Endodermal cell (in vitro differentiated cells): ENCODE data around the gene ABCC1. TPM values are rescaled to one million over a fixed set of nuclear protein-coding genes. Genes with fewer than 3 reads are reported as not detected.
"Not testable (repeated sequence)": the region's sequence is repeated elsewhere in the genome, so short reads cannot be mapped to it uniquely, and the experiment has no call there.

Experiments
- DNase-seq: peaks from one replicate; pipeline ENCODE4 v3.0.0-alpha.2; 2017
- H3K27ac ChIP-seq: 2 replicates; pipeline ENCODE4 v1.5.1; 2013; ENCODE audit warnings: mild to moderate bottlenecking, low read depth, low read length, moderate library complexity
- H3K27me3 ChIP-seq: 2 replicates; pipeline ENCODE4 v1.6.1; 2013; ENCODE audit warnings: mild to moderate bottlenecking, low read length, moderate library complexity; ENCODE audit not compliant: insufficient read depth, control insufficient read depth, poor library complexity, severe bottlenecking
- H3K36me3 ChIP-seq: 2 replicates; pipeline ENCODE4 v1.7.0; 2013; ENCODE audit warnings: mild to moderate bottlenecking, low read length, moderate library complexity; ENCODE audit not compliant: control insufficient read depth, insufficient read depth
- H3K4me1 ChIP-seq: one replicate; pipeline ENCODE4 v1.7.0; 2013; ENCODE audit warnings: low read length; ENCODE audit not compliant: control insufficient read depth, insufficient read depth
- H3K4me3 ChIP-seq: 2 replicates; pipeline ENCODE4 v1.5.1; 2013; ENCODE audit warnings: mild to moderate bottlenecking, low read length, moderate library complexity
- H3K9ac ChIP-seq: 2 replicates; pipeline ENCODE4 v1.6.1; 2013; ENCODE audit warnings: mild to moderate bottlenecking, low read length, moderate library complexity; ENCODE audit not compliant: poor library complexity, severe bottlenecking; ENCODE audit errors: extremely low read depth
- H3K9me3 ChIP-seq: 2 replicates; pipeline ENCODE4 v1.6.1; 2013; ENCODE audit warnings: mild to moderate bottlenecking, low read length, moderate library complexity; ENCODE audit not compliant: control insufficient read depth
- H3K27ac Mint-ChIP-seq: 2 replicates; pipeline ENCODE4 v1.8.0; 2020; ENCODE audit warnings: mixed read lengths
- H3K27me3 Mint-ChIP-seq: 2 replicates; pipeline ENCODE4 v1.8.0; 2021; ENCODE audit warnings: mild to moderate bottlenecking, mixed read lengths; ENCODE audit not compliant: insufficient read depth
- H3K36me3 Mint-ChIP-seq: 2 replicates; pipeline ENCODE4 v1.8.0; 2020; ENCODE audit warnings: low read depth, mixed read lengths
- H3K4me1 Mint-ChIP-seq: 2 replicates; pipeline ENCODE4 v1.8.0; 2020; ENCODE audit warnings: mixed read lengths
- H3K4me3 Mint-ChIP-seq: 2 replicates; pipeline ENCODE4 v1.8.0; 2020; ENCODE audit warnings: mild to moderate bottlenecking, moderate library complexity, mixed read lengths
- H3K9me3 Mint-ChIP-seq: 2 replicates; pipeline ENCODE4 v1.8.0; 2020; ENCODE audit warnings: mild to moderate bottlenecking, mixed read lengths
- CTCF ChIP-seq: fragments of 200-600 bp; sonication (generic); conservative IDR thresholded peaks from 2 replicates; pipeline ENCODE4 v1.5.0; 2021; ENCODE audit warnings: antibody characterized with exemption, mild to moderate bottlenecking
- WGBS, 2 experiments: methylation state at CpG; one replicate each; pipeline versions ENCODE4 v1.1.5 to v1.1.7; 2013; ENCODE audit warnings: missing lambda C conversion rate in 2 of 2, mixed read lengths in 1 of 2; ENCODE audit not compliant: insufficient coverage in 1 of 2, insufficient read length in 1 of 2; 5-methylcytosine and 5-hydroxymethylcytosine counted together
- total RNA-seq, 2 donors: library from RNA; stranded (reverse); fragmentation: NEBNext Ultra II Directional in 1 of 2; extraction: Animal tissue kit (Norgen Biotek cat#: 25700) in 1 of 2; gene quantifications; 2 replicates in 1 of 2; 3 replicates in 1 of 2; pipeline ENCODE4 v1.2.1, GENCODE V29; 2021

Gene ABCC1
- total RNA-seq, 2 donors from 2014 or later = 47.1 to 51.2 TPM

GRCh38 chr16:15954814-15955151, 5.4 kb downstream of the ABCC1 start:
- Mint-ChIP-seq H3K4me3 (no peak overlapping the region), H3K27ac (no peak overlapping the region), H3K4me1 (peaks cover 32% of the 10 kb centered on the region), H3K36me3 (peaks cover 6% of the 10 kb centered on the region), H3K9me3 (no peaks in the 10 kb centered on the region), H3K27me3 (no peaks in the 10 kb centered on the region)
- 94 to 97% methylated on average over 11 of the region's 11 CpGs for WGBS, 2 experiments
- no peak for TF ChIP-seq CTCF
- Histone ChIP-seq H3K4me1 (peaks cover 6% of the 10 kb centered on the region), H3K27ac (no peak overlapping the region), H3K36me3 (no peaks in the 10 kb centered on the region), H3K9ac (no peak overlapping the region), H3K9me3 (no peaks in the 10 kb centered on the region), H3K27me3 (no peaks in the 10 kb centered on the region), H3K4me3 (no peak overlapping the region)
- no peak for DNase-seq

DNA sequence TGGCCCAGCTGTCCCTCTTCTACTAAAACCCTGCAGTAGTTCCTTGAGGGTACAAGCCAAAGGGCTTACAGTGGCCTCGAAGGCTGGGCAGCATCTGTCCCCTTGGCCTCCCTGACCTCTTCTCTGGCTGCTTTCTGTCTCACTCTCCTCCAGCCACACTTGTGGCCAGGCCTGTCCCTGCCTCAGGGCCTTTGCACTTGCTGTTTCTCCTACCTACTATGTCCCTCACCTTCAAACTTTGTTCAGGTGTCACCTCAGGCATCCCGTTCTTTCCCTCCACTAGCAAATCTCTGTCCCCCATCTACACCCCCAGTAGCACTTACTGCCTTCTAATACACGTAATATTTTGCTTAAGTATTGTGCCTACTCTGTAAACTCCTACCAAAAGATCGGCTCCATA, 6.0 kb downstream of the ABCC1 start:
- Histone ChIP-seq H3K9me3 (no peaks in the 10 kb centered on the region), H3K9ac (no peak overlapping the region), H3K27me3 (no peaks in the 10 kb centered on the region), H3K27ac (no peak overlapping the region), H3K36me3 (peaks cover under 1% of the 10 kb centered on the region), H3K4me3 (no peak overlapping the region), H3K4me1 (peaks cover 6% of the 10 kb centered on the region)
- Mint-ChIP-seq H3K4me1 (peaks cover 32% of the 10 kb centered on the region), H3K27ac (no peak overlapping the region), H3K9me3 (no peaks in the 10 kb centered on the region), H3K27me3 (no peaks in the 10 kb centered on the region), H3K36me3 (peaks cover 6% of the 10 kb centered on the region), H3K4me3 (no peak overlapping the region)
- TF ChIP-seq CTCF = no peak
- DNase-seq = no peak
- 97 to 100% methylated on average over 4 of the region's 4 CpGs for WGBS, 2 experiments

- 87 to 98% methylated on average over 5 to 6 of the region's 6 CpGs for WGBS, 2 experiments
- H3K27me3 Mint-ChIP-seq, H3K4me1 ChIP-seq, H3K9ac ChIP-seq, H3K36me3 ChIP-seq, H3K36me3 Mint-ChIP-seq, H3K4me3 ChIP-seq, H3K9me3 ChIP-seq, H3K4me3 Mint-ChIP-seq, H3K27ac ChIP-seq, H3K9me3 Mint-ChIP-seq, H3K27ac Mint-ChIP-seq, H3K27me3 ChIP-seq, DNase-seq: not testable (repeated sequence)
- H3K4me1 Mint-ChIP-seq = peaks cover 26% of the 10 kb centered on the region
Measured at GRCh38 chr16:15956106-15956505, 6.7 kb downstream of the ABCC1 start.

DNA sequence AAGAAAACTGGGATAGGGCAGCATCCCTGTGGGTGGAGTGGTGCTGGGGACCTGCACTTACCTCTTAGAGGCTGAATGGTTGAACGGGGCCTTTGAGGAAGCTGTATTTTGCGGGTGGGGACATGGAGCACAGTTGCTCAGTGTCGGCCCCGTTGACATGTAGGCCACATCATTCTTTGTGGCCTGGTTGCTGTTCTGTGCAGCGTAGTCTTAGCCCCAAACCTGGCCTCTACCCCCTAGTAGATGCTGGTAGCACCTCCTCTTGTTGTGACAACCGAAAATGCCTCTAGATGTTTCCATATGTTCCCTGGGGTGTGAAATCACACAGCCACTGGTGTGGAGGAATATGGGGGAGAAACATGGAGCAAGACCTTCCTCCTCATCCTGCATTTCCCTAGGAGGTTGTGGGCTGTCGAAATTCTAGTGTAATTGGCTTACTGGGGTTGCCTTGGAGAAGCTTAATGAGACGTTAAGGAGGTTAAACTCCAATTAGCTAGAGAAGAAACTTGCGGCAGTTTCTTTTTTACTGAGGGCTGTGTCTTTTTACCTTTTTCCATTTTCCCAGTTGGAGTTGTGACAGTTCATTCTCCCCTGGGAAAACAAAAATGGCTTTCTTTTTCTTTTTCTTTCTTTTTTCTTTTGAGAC, 9.4 kb downstream of the ABCC1 start:
- no peak for DNase-seq
- WGBS, 2 experiments = 76 to 95% methylated on average over 6 to 9 of the region's 9 CpGs

More for the DNA sequence above, 9.4 kb downstream of the ABCC1 start:
- peaks cover 24% of the 10 kb centered on the region for H3K36me3 Mint-ChIP-seq
- Histone ChIP-seq H3K9me3 (peaks cover 24% of the 10 kb centered on the region), H3K27me3 (no peaks in the 10 kb centered on the region), H3K9ac (no peak overlapping the region), H3K36me3 (peaks cover 2% of the 10 kb centered on the region), H3K27ac (no peak overlapping the region), H3K4me3 (peak overlapping the region; percentile 18), H3K4me1 (peaks cover 6% of the 10 kb centered on the region)
- H3K27me3 Mint-ChIP-seq = no peaks in the 10 kb centered on the region
- no peak overlapping the region for H3K4me3 Mint-ChIP-seq
- peak overlapping the region; percentile 92 for H3K27ac Mint-ChIP-seq
- peaks cover 17% of the 10 kb centered on the region for H3K4me1 Mint-ChIP-seq
- peaks cover 25% of the 10 kb centered on the region for H3K9me3 Mint-ChIP-seq
- TF ChIP-seq CTCF = no peak
